Liver (tissue), 3 donors: ENCODE results near the gene MRM1.

Experiments
- EGR1 ChIP-seq, 2 donors: IDR thresholded peaks; 2 replicates each; pipeline ENCODE4 v1.6.1; 2016 to 2018; ENCODE audit warnings: antibody characterized with exemption in 2 of 2, low read depth in 2 of 2
- GABPA ChIP-seq, 2 donors: IDR thresholded peaks in 1 of 2; conservative IDR thresholded peaks in 1 of 2; 2 replicates each; pipeline ENCODE4 v1.6.1; 2016; ENCODE audit warnings: antibody characterized with exemption in 2 of 2, mild to moderate bottlenecking in 1 of 2, moderate library complexity in 1 of 2
- JUND ChIP-seq, 2 donors: IDR thresholded peaks; 2 replicates each; pipeline ENCODE4 v1.6.1; 2016; ENCODE audit warnings: antibody characterized with exemption in 2 of 2
- NR2F2 ChIP-seq: IDR thresholded peaks from 2 replicates; pipeline ENCODE4 v1.6.1; 2016; ENCODE audit warnings: antibody characterized with exemption
- RAD21 ChIP-seq, 2 donors: IDR thresholded peaks; 2 replicates each; pipeline ENCODE4 v1.6.1; 2016; ENCODE audit warnings: antibody characterized with exemption in 2 of 2, mild to moderate bottlenecking in 2 of 2
- RXRA ChIP-seq, 2 donors: IDR thresholded peaks; 2 replicates each; pipeline ENCODE4 v1.6.1; 2017 to 2018; ENCODE audit warnings: antibody characterized with exemption in 2 of 2, mild to moderate bottlenecking in 1 of 2
- SP1 ChIP-seq: IDR thresholded peaks from 2 replicates; pipeline ENCODE4 v1.6.1; 2018; ENCODE audit warnings: antibody characterized with exemption, mild to moderate bottlenecking
- TAF1 ChIP-seq: conservative IDR thresholded peaks from 2 replicates; pipeline ENCODE4 v1.6.1; 2016; ENCODE audit warnings: antibody characterized with exemption, mild to moderate bottlenecking
- YY1 ChIP-seq: IDR thresholded peaks from 2 replicates; pipeline ENCODE4 v1.6.1; 2016; ENCODE audit warnings: antibody characterized with exemption, mild to moderate bottlenecking
- TF ChIP-seq, protein P1 (sequence below): fragments of 150-350 bp; IDR thresholded peaks from 2 replicates; pipeline ENCODE4 v1.5.1; 2017; ENCODE audit warnings: improper control_type of control experiment, low read depth, low read length; ENCODE audit not compliant: missing input control
- TF ChIP-seq, protein P2 (sequence below): IDR thresholded peaks from 2 replicates; pipeline ENCODE4 v1.6.1; 2016; ENCODE audit warnings: antibody characterized with exemption, mild to moderate bottlenecking
- TF ChIP-seq, protein P3 (sequence below): IDR thresholded peaks from 2 replicates; pipeline ENCODE4 v1.6.1; 2016; ENCODE audit warnings: antibody characterized with exemption
- TF ChIP-seq, protein P4 (sequence below): IDR thresholded peaks from 2 replicates; pipeline ENCODE4 v1.6.1; 2016; ENCODE audit warnings: antibody characterized with exemption
- donor health status: healthy.
- donor health status: healthy.

DNA sequence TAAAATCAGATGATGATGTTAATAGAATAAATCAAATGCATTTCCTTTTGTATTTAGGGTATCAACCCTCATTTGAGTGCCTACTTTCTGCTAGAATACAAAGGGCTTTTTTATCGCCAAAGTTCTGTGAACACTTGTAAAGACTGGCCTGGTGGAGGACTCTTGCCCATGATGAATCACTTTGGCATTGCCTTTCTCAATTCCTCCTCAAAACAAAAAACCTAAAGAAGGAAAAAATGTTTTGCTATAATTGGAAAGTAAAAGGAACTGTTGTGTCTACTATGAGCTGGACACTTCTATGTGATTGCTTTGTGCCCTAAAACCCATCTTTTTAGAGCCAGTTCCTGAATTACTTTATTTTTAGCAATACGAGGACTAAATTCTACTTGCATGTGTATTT lies 22.7 kb upstream of the MRM1 start:
- TF ChIP-seq, protein P1, sequence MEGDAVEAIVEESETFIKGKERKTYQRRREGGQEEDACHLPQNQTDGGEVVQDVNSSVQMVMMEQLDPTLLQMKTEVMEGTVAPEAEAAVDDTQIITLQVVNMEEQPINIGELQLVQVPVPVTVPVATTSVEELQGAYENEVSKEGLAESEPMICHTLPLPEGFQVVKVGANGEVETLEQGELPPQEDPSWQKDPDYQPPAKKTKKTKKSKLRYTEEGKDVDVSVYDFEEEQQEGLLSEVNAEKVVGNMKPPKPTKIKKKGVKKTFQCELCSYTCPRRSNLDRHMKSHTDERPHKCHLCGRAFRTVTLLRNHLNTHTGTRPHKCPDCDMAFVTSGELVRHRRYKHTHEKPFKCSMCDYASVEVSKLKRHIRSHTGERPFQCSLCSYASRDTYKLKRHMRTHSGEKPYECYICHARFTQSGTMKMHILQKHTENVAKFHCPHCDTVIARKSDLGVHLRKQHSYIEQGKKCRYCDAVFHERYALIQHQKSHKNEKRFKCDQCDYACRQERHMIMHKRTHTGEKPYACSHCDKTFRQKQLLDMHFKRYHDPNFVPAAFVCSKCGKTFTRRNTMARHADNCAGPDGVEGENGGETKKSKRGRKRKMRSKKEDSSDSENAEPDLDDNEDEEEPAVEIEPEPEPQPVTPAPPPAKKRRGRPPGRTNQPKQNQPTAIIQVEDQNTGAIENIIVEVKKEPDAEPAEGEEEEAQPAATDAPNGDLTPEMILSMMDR, result no peak
- no peak for TF ChIP-seq EGR1 (IDR thresholded peaks at IDR 0.05; ENCODE audit: low read depth in 2 of 2)
- TF ChIP-seq RAD21 (IDR thresholded peaks at IDR 0.05), result no peak
- TF ChIP-seq YY1, result no peak
- TF ChIP-seq, protein P2, sequence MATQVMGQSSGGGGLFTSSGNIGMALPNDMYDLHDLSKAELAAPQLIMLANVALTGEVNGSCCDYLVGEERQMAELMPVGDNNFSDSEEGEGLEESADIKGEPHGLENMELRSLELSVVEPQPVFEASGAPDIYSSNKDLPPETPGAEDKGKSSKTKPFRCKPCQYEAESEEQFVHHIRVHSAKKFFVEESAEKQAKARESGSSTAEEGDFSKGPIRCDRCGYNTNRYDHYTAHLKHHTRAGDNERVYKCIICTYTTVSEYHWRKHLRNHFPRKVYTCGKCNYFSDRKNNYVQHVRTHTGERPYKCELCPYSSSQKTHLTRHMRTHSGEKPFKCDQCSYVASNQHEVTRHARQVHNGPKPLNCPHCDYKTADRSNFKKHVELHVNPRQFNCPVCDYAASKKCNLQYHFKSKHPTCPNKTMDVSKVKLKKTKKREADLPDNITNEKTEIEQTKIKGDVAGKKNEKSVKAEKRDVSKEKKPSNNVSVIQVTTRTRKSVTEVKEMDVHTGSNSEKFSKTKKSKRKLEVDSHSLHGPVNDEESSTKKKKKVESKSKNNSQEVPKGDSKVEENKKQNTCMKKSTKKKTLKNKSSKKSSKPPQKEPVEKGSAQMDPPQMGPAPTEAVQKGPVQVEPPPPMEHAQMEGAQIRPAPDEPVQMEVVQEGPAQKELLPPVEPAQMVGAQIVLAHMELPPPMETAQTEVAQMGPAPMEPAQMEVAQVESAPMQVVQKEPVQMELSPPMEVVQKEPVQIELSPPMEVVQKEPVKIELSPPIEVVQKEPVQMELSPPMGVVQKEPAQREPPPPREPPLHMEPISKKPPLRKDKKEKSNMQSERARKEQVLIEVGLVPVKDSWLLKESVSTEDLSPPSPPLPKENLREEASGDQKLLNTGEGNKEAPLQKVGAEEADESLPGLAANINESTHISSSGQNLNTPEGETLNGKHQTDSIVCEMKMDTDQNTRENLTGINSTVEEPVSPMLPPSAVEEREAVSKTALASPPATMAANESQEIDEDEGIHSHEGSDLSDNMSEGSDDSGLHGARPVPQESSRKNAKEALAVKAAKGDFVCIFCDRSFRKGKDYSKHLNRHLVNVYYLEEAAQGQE, result no peak
- no peak for TF ChIP-seq TAF1
- TF ChIP-seq, protein P3, sequence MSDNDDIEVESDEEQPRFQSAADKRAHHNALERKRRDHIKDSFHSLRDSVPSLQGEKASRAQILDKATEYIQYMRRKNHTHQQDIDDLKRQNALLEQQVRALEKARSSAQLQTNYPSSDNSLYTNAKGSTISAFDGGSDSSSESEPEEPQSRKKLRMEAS, result no peak
- TF ChIP-seq RXRA (IDR thresholded peaks at IDR 0.05), result no peak
- TF ChIP-seq NR2F2, result no peak
- TF ChIP-seq JUND (IDR thresholded peaks at IDR 0.05), result no peak
- no peak for TF ChIP-seq GABPA (IDR thresholded peaks at IDR 0.05 in 1 of 2, conservative IDR thresholded peaks at IDR 0.05 in 1 of 2)
- TF ChIP-seq, protein P4, sequence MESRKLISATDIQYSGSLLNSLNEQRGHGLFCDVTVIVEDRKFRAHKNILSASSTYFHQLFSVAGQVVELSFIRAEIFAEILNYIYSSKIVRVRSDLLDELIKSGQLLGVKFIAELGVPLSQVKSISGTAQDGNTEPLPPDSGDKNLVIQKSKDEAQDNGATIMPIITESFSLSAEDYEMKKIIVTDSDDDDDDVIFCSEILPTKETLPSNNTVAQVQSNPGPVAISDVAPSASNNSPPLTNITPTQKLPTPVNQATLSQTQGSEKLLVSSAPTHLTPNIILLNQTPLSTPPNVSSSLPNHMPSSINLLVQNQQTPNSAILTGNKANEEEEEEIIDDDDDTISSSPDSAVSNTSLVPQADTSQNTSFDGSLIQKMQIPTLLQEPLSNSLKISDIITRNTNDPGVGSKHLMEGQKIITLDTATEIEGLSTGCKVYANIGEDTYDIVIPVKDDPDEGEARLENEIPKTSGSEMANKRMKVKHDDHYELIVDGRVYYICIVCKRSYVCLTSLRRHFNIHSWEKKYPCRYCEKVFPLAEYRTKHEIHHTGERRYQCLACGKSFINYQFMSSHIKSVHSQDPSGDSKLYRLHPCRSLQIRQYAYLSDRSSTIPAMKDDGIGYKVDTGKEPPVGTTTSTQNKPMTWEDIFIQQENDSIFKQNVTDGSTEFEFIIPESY, result no peak
- TF ChIP-seq SP1, result no peak
